ENCODE data around the gene UBE2QL1. TPM values are rescaled to one million over a fixed set of nuclear protein-coding genes. Genes with fewer than 3 reads are reported as not detected.

The UBE2QL1 gene, protein sequence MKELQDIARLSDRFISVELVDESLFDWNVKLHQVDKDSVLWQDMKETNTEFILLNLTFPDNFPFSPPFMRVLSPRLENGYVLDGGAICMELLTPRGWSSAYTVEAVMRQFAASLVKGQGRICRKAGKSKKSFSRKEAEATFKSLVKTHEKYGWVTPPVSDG
- 1 to 10 TPM in 2 of 4 donors, under 1 TPM in 2; 0.68 to 3.6 (median 1.5) TPM for total RNA-seq

GRCh38 chr5:6448622-6449464 lies at the start of gene UBE2QL1:
TSS of gene UBE2QL1 (plus strand) at chr5:6448859. CDS start at chr5:6448894, 35 bp downstream.
- TF ChIP-seq, protein P1, sequence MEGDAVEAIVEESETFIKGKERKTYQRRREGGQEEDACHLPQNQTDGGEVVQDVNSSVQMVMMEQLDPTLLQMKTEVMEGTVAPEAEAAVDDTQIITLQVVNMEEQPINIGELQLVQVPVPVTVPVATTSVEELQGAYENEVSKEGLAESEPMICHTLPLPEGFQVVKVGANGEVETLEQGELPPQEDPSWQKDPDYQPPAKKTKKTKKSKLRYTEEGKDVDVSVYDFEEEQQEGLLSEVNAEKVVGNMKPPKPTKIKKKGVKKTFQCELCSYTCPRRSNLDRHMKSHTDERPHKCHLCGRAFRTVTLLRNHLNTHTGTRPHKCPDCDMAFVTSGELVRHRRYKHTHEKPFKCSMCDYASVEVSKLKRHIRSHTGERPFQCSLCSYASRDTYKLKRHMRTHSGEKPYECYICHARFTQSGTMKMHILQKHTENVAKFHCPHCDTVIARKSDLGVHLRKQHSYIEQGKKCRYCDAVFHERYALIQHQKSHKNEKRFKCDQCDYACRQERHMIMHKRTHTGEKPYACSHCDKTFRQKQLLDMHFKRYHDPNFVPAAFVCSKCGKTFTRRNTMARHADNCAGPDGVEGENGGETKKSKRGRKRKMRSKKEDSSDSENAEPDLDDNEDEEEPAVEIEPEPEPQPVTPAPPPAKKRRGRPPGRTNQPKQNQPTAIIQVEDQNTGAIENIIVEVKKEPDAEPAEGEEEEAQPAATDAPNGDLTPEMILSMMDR (IDR thresholded peaks at IDR 0.05; ENCODE audit: low read depth) = no peak

DNA sequence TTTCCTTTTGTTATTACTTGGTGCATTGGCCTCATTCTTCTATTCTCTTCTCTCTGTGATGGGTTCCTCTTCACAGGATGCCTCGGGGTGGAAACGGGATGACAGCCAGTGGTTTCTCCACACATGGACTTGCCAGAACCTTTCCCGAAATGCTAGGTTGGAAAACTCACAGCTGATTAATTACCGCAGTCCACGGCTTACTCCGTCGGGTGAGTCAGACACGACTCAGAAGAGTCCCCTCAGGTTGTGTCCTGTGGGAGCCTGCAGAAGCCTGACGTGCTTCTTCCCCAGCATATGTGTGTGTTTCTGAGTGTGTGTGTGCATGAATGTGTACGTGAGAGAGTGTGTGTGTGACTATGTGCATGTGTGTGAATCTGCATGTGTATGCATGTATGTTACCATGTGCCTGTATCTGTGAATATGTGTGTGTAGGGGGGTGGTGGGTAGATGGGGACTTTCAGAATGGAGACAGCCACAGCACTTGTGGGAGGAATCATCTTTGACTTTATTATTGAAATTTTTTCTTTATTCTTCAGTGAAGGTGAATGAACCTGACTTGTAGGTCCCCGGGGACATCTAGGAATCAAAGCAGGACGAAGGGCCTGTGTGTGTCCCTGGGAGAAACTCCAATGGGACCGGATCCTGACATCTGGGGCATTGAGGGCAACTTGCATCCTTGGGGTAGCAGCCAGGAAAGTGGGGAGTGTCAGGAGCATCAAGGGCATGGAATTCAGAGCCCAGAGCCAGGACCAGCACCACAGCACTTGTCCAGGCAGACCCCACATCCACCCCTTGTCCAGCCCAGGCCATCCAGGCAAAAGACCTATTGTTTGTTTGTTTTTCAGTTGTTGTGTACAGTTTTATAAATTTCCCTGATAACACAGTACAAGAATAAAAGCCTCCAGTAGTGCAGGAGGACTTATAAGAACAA lies 48.4 kb upstream of the UBE2QL1 start:
- TF ChIP-seq, protein P1 (IDR thresholded peaks at IDR 0.05; ENCODE audit: low read depth) = no peak

GRCh38 chr5:6401410-6401809 lies 47.2 kb upstream of the UBE2QL1 start:
- TF ChIP-seq, protein P1 (IDR thresholded peaks at IDR 0.05; ENCODE audit: low read depth) = no peak

GRCh38 chr5:6402939-6403338 lies 45.7 kb upstream of the UBE2QL1 start:
- TF ChIP-seq, protein P1 (IDR thresholded peaks at IDR 0.05; ENCODE audit: low read depth) = no peak

DNA sequence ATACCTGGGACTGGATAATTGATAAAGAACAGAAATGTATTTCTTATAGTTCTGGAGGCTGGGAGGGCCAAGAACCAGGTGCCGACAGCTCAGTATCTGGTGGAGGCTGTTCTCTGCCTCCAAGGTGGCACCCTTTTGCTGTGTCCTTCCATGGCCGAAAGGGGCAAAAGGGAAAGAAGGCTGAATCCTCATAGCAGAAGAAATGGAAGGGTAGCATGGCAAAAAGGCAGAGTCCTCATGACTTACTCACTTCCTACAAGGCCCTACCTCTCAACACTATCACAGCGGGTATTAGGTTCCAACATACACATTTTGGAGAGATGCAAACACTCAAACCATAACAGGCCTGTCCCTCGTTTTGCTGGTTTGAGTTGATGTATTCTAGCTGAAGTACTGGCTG lies 45.2 kb upstream of the UBE2QL1 start:
- TF ChIP-seq, protein P1 (IDR thresholded peaks at IDR 0.05; ENCODE audit: low read depth) = no peak

- TF ChIP-seq, protein P1 (IDR thresholded peaks at IDR 0.05; ENCODE audit: low read depth) = no peak
Measured at GRCh38 chr5:6404129-6404528, 44.5 kb upstream of the UBE2QL1 start.
